Astrocyte of the spinal cord (primary cell): ENCODE results near the gene SPCS3.

Source experiments
- DNase-seq: peaks from one replicate; pipeline ENCODE4 v3.0.0; 2011; ENCODE audit warnings: low read depth, low spot score
- H3K4me3 ChIP-seq: 2 replicates; pipeline ENCODE4 v1.5.1; 2011; ENCODE audit warnings: low read depth, mild to moderate bottlenecking, low read length, moderate library complexity
- CTCF ChIP-seq: IDR thresholded peaks from 2 replicates; pipeline ENCODE4 v1.5.1; 2012; ENCODE audit warnings: low read depth, mild to moderate bottlenecking, low read length, inconsistent platforms
- in situ Hi-C: cut with HindIII; loops from 2 replicates; pipeline ENCODE4 v1.10.0; 2017; ENCODE audit warnings: low sequenced_read_pairs

The SPCS3 gene

GRCh38 chr4:176302283-176303275 is 17.2 kb upstream of the SPCS3 start:
- in situ Hi-C loops, result no loop called here
- no peak for TF ChIP-seq CTCF
- H3K4me3 ChIP-seq, result no peak overlapping the region
- peak; percentile 76 for DNase-seq

GRCh38 chr4:176303938-176304337 is 15.8 kb upstream of the SPCS3 start:
- no peak for TF ChIP-seq CTCF
- no peak overlapping the region for H3K4me3 ChIP-seq
- DNase-seq, result no peak
- in situ Hi-C loops, result no loop called here

GRCh38 chr4:176306837-176307665 is 12.7 kb upstream of the SPCS3 start:
- in situ Hi-C loops, result no loop called here
- no peak for TF ChIP-seq CTCF
- no peak for DNase-seq

GRCh38 chr4:176307666-176307930 is 12.2 kb upstream of the SPCS3 start:
- DNase-seq, result no peak
- H3K4me3 ChIP-seq, result no peak overlapping the region
- in situ Hi-C loops, result no loop called here
- TF ChIP-seq CTCF, result no peak

More at GRCh38 chr4:176306837-176307665, 12.7 kb upstream of the SPCS3 start:
- no peak overlapping the region for H3K4me3 ChIP-seq

DNA sequence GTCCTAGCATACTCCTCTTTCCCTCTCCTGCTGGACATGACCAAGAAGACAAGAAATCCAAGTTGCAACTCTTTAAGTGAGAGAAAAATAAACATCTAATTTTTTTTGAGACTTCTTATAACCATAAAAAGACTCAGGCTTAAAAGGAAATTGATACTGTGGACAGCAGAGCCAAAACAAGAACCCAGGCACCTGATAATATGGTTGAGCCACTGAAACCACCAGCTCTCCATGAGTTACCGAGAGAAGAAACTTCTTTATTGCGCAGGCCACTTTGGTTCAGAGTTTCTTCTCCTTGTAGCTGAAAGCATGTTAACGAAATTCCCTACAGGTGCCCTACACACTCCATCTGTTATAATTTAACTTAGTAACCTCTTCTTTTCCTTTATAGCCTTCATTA is 11.3 kb upstream of the SPCS3 start:
- DNase-seq, result no peak
- H3K4me3 ChIP-seq, result no peak overlapping the region
- in situ Hi-C loops, result no loop called here
- no peak for TF ChIP-seq CTCF

GRCh38 chr4:176309046-176309445 is 10.7 kb upstream of the SPCS3 start:
- no peak for TF ChIP-seq CTCF

More at GRCh38 chr4:176309046-176309445, 10.7 kb upstream of the SPCS3 start:
- H3K4me3 ChIP-seq, result no peak overlapping the region
- no peak for DNase-seq
- in situ Hi-C loops, result no loop called here
